ENCODE data around the gene RIOK2.

DNA sequence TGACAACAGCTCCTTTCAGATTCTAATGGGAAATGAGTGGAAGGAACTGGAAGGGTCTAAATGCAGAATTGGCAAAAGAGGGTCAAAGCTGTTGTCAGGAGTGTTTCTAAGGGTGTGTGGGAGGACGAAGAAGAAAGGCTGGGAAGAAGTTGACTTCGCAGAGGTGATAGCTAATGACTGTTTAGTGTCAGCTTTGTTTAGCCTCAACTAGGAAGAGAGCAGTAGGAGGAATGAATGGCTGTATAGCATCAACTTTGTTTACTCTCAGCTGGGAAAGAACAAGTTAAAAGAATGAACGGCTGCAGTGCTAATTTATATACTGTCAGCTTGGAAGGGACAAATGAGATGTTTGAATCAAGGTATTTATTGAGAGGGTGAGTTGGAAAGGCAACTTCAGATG is 34.8 kb downstream of the RIOK2 start:
- TF ChIP-seq, protein P1, sequence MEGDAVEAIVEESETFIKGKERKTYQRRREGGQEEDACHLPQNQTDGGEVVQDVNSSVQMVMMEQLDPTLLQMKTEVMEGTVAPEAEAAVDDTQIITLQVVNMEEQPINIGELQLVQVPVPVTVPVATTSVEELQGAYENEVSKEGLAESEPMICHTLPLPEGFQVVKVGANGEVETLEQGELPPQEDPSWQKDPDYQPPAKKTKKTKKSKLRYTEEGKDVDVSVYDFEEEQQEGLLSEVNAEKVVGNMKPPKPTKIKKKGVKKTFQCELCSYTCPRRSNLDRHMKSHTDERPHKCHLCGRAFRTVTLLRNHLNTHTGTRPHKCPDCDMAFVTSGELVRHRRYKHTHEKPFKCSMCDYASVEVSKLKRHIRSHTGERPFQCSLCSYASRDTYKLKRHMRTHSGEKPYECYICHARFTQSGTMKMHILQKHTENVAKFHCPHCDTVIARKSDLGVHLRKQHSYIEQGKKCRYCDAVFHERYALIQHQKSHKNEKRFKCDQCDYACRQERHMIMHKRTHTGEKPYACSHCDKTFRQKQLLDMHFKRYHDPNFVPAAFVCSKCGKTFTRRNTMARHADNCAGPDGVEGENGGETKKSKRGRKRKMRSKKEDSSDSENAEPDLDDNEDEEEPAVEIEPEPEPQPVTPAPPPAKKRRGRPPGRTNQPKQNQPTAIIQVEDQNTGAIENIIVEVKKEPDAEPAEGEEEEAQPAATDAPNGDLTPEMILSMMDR (IDR thresholded peaks at IDR 0.05): no peak
- no peak for TF ChIP-seq POLR2A (IDR thresholded peaks at IDR 0.05)

Measured in body of pancreas (tissue), 4 donors.